Neutrophil (primary cell): Measurements from ENCODE around the gene PLPP3.

ENCODE experiments used
- H3K27ac ChIP-seq: fragments of 200-600 bp; sonication (generic); 2 replicates; pipeline ENCODE4 v1.5.1; 2016; ENCODE audit warnings: mild to moderate bottlenecking, moderate library complexity
- H3K27me3 ChIP-seq: fragments of 200-600 bp; sonication (generic); 2 replicates; pipeline ENCODE4 v1.6.0; 2016; ENCODE audit warnings: mild to moderate bottlenecking
- H3K36me3 ChIP-seq: fragments of 200-600 bp; sonication (generic); 2 replicates; pipeline ENCODE4 v1.5.1; 2017
- H3K4me1 ChIP-seq, 2 experiments: fragments of 200-600 bp in 1 of 2; sonication (generic) in 1 of 2; 1 replicate in 1 of 2; 2 replicates in 1 of 2; pipeline versions ENCODE4 v1.5.1 to v1.6.1; 2013 to 2016; ENCODE audit warnings: low read depth in 1 of 2, low read length in 1 of 2, mild to moderate bottlenecking in 1 of 2, moderate library complexity in 1 of 2; ENCODE audit not compliant: control insufficient read depth in 1 of 2, insufficient read depth in 1 of 2
- H3K4me3 ChIP-seq, 2 experiments: fragments of 200-600 bp in 1 of 2; sonication (generic) in 1 of 2; 1 replicate in 1 of 2; 2 replicates in 1 of 2; pipeline ENCODE4 v1.5.1; 2013 to 2016; ENCODE audit warnings: low read depth in 1 of 2, low read length in 1 of 2, mild to moderate bottlenecking in 1 of 2, moderate library complexity in 1 of 2
- H3K9me3 ChIP-seq: fragments of 200-600 bp; sonication (generic); 2 replicates; pipeline ENCODE4 v1.5.1; 2016
- TF ChIP-seq, protein P1 (sequence below): fragments of 200-600 bp; sonication (generic); IDR thresholded peaks from 2 replicates; pipeline ENCODE4 v1.5.1; 2016; ENCODE audit warnings: antibody characterized with exemption

The PLPP3 gene

DNA sequence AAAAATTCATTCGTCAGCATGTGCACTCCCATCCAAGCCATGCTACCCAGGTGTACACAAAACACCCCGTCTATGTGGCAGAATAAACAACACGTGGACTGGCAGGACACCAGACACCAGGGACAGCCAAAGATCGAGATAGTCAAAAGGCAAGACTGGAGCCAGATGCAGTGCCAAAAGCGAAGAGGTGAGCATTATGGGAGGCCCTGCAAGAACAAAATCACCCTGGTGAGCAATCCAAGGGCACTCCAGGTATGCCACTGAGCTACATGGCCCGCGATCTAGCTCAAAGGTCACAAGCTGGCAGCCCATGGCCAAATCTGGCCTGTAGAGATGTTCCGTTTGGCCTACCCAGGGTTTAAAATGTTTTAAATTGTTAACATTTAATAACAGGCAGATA lies 33.7 kb downstream of the PLPP3 start:
- Histone ChIP-seq H3K4me3 (no peak overlapping the region), H3K27ac (no peak overlapping the region), H3K9me3 (no peaks in the 10 kb centered on the region), H3K4me1 (no peaks in the 10 kb centered on the region), H3K27me3 (no peaks in the 10 kb centered on the region), H3K36me3 (no peaks in the 10 kb centered on the region)
- TF ChIP-seq, protein P1, sequence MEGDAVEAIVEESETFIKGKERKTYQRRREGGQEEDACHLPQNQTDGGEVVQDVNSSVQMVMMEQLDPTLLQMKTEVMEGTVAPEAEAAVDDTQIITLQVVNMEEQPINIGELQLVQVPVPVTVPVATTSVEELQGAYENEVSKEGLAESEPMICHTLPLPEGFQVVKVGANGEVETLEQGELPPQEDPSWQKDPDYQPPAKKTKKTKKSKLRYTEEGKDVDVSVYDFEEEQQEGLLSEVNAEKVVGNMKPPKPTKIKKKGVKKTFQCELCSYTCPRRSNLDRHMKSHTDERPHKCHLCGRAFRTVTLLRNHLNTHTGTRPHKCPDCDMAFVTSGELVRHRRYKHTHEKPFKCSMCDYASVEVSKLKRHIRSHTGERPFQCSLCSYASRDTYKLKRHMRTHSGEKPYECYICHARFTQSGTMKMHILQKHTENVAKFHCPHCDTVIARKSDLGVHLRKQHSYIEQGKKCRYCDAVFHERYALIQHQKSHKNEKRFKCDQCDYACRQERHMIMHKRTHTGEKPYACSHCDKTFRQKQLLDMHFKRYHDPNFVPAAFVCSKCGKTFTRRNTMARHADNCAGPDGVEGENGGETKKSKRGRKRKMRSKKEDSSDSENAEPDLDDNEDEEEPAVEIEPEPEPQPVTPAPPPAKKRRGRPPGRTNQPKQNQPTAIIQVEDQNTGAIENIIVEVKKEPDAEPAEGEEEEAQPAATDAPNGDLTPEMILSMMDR, result no peak

GRCh38 chr1:56543783-56544612 lies 35.4 kb downstream of the PLPP3 start:
- H3K36me3 ChIP-seq, result no peaks in the 10 kb centered on the region
- H3K4me1 ChIP-seq, result no peaks in the 10 kb centered on the region
- H3K9me3 ChIP-seq, result no peaks in the 10 kb centered on the region
- no peak overlapping the region for H3K4me3 ChIP-seq
- TF ChIP-seq, protein P1, result no peak
- H3K27ac ChIP-seq, result no peak overlapping the region
- no peaks in the 10 kb centered on the region for H3K27me3 ChIP-seq

DNA sequence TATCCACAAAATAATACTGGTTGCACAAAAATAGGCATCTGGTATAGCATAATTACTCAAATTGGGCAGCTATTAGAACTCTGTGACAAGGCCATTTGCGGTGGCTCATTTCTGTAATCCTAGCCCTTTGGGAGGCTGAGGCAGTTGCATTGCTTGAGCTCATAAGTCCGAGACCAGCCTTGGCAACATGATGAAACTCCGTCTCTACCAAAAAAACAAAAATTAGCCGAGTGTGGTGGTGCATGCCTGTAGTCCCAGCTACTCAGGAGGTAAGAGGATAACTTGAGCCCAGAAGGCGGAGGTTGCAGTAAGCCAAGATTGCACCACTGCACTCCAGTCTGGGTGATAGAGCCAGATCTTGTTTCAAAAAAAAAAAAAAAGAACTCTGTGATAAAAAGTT lies 36.7 kb downstream of the PLPP3 start:
- Histone ChIP-seq H3K9me3 (no peaks in the 10 kb centered on the region), H3K4me3 (no peak overlapping the region), H3K27ac (no peak overlapping the region), H3K4me1 (no peaks in the 10 kb centered on the region), H3K36me3 (no peaks in the 10 kb centered on the region), H3K27me3 (no peaks in the 10 kb centered on the region)
- TF ChIP-seq, protein P1, result no peak

- TF ChIP-seq, protein P1, result no peak
- H3K9me3 ChIP-seq, result no peaks in the 10 kb centered on the region
- H3K4me3 ChIP-seq, result no peak overlapping the region
- H3K27me3 ChIP-seq, result no peaks in the 10 kb centered on the region
- H3K36me3 ChIP-seq, result no peaks in the 10 kb centered on the region
- H3K4me1 ChIP-seq, result no peaks in the 10 kb centered on the region
- H3K27ac ChIP-seq, result no peak overlapping the region
Observed at GRCh38 chr1:56541408-56541807, 38.0 kb downstream of the PLPP3 start.

DNA sequence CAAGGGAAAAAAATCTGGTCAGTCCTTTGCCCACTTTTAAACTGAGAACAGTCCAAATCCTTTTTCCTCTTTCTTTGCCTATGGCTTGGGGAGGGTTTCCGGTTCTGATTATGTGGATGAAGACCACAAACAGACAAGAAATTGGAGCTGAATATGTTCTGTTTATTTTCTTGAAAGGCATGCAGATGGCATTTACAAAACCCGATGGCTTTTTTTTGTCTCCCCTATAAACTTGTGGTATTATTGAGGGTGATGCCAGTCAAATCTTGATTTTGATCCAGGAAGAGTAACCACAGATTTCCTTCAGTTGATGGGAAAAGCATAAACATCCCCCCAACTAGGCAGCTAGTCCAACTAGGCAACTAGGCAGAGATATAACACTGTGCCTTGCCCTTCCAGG lies 38.9 kb downstream of the PLPP3 start:
- Histone ChIP-seq H3K27ac (no peak overlapping the region), H3K4me3 (no peak overlapping the region), H3K27me3 (no peaks in the 10 kb centered on the region), H3K9me3 (no peaks in the 10 kb centered on the region), H3K36me3 (no peaks in the 10 kb centered on the region), H3K4me1 (no peaks in the 10 kb centered on the region)
- TF ChIP-seq, protein P1, result no peak
